Neural progenitor cell (in vitro differentiated cells): ENCODE measurements around the gene GALNT18.

Source experiments
- EZH2phosphoT487 ChIP-seq: fragments of 200-600 bp; sonication (generic); IDR thresholded peaks from 2 replicates; pipeline ENCODE4 v1.6.1; 2017; ENCODE audit warnings: antibody characterized with exemption
- TF ChIP-seq, protein P1 (sequence below): fragments of 200-600 bp; sonication (generic); IDR thresholded peaks from 2 replicates; pipeline ENCODE4 v1.5.1; 2017; ENCODE audit warnings: antibody characterized with exemption, mild to moderate bottlenecking

DNA sequence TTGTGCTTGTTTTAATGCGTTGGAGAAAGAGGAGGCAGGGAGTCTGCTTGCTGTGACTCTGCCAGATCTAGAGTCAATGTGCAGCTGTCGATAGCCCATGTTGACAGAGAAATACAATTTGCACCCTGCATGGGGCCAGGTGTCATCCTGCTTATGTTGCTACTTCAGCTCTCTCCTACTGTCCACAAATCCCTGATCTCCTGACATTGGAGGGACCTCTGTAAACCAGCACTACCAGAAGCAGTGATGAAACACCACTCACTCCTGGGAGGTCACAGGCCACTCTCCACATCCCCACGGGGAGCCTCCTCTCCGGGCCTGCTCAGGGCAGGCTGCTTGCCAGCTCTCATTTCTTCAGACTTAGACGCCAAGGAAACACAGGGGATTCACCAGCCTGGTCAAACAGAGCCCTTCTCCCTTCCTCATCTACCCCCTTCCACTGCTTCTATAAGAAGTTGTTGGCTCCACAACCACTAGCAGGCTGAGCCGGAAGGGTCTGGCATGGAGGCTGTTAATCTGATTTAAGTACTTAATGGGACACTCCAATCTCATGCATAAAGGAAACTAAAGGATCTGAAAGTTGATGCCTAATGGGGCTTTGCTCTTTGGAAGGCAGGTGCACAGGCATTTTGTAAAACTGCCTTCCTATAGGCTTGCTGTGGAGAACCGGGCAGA, 238.8 kb downstream of the GALNT18 start:
- TF ChIP-seq, protein P1, sequence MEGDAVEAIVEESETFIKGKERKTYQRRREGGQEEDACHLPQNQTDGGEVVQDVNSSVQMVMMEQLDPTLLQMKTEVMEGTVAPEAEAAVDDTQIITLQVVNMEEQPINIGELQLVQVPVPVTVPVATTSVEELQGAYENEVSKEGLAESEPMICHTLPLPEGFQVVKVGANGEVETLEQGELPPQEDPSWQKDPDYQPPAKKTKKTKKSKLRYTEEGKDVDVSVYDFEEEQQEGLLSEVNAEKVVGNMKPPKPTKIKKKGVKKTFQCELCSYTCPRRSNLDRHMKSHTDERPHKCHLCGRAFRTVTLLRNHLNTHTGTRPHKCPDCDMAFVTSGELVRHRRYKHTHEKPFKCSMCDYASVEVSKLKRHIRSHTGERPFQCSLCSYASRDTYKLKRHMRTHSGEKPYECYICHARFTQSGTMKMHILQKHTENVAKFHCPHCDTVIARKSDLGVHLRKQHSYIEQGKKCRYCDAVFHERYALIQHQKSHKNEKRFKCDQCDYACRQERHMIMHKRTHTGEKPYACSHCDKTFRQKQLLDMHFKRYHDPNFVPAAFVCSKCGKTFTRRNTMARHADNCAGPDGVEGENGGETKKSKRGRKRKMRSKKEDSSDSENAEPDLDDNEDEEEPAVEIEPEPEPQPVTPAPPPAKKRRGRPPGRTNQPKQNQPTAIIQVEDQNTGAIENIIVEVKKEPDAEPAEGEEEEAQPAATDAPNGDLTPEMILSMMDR: no peak
- TF ChIP-seq EZH2phosphoT487: no peak
